PC-3 (cell line): ENCODE measurements around the gene OLFM3. TPM values are rescaled to one million over a fixed set of nuclear protein-coding genes. Genes with fewer than 3 reads are reported as not detected.

ENCODE experiments used
- ATAC-seq: fragments of 200-7000 bp; cut with Tn5 transposase; 2 replicates; pipeline ENCODE4 v1.9.1; 2020; ENCODE audit warnings: mild to moderate bottlenecking, moderate library complexity
- BruUV-seq: library from RNA; stranded (reverse); fragments of 400-500 nt; replicated peaks from 2 replicates; lab custom pipeline; 2021; lab: Mats Ljungman, UMichigan
- CTCF ChIA-PET: fragments of 300-600 bp; sonication (Branson Sonifier 250); formaldehyde crosslinking; loops from one replicate; lab custom pipeline; 2022; ENCODE audit warnings: antibody characterized with exemption; lab: Charles Lee
- POLR2A ChIA-PET: fragments of 300-600 bp; sonication (Branson Sonifier 250); formaldehyde crosslinking; loops from one replicate; lab custom pipeline; 2022; ENCODE audit warnings: antibody characterized with exemption; ENCODE audit not compliant: unreplicated experiment; lab: Charles Lee
- DNase-seq: peaks from one replicate; pipeline ENCODE4 v3.0.0-alpha.2; 2015
- H2AFZ ChIP-seq: fragments of 300-600 bp; sonication (generic); 2 replicates; pipeline ENCODE4 v1.6.0; 2016; ENCODE audit warnings: antibody characterized with exemption, low read length
- H3F3A ChIP-seq: fragments of 300-600 bp; sonication (generic); one replicate; pipeline ENCODE4 v1.6.0; 2017; ENCODE audit warnings: antibody characterized with exemption, low read length, control low read depth, mild to moderate bottlenecking; ENCODE audit not compliant: unreplicated experiment
- H3K27ac ChIP-seq: fragments of 300-600 bp; sonication (generic); 2 replicates; pipeline ENCODE4 v1.5.1; 2016; ENCODE audit warnings: mild to moderate bottlenecking, low read length
- H3K27me3 ChIP-seq: fragments of 300-600 bp; sonication (generic); 2 replicates; pipeline ENCODE4 v1.6.1; 2016; ENCODE audit warnings: low read length, mixed read lengths
- H3K36me3 ChIP-seq: fragments of 300-600 bp; sonication (generic); 2 replicates; pipeline ENCODE4 v1.6.1; 2016; ENCODE audit warnings: low read depth, mixed run types, low read length, mixed read lengths
- H3K4me1 ChIP-seq: fragments of 300-600 bp; sonication (generic); 2 replicates; pipeline ENCODE4 v1.5.1; 2016; ENCODE audit warnings: low read length; ENCODE audit not compliant: insufficient read depth
- H3K4me2 ChIP-seq: fragments of 300-600 bp; sonication (generic); 2 replicates; pipeline ENCODE4 v1.6.0; 2016; ENCODE audit warnings: low read length
- H3K4me3 ChIP-seq: fragments of 300-600 bp; sonication (generic); 2 replicates; pipeline ENCODE4 v1.5.1; 2016; ENCODE audit warnings: mild to moderate bottlenecking, low read length, mixed read lengths
- H3K79me2 ChIP-seq: fragments of 300-600 bp; sonication (generic); 2 replicates; pipeline ENCODE4 v1.6.1; 2017; ENCODE audit warnings: low read length, mixed read lengths
- H3K9ac ChIP-seq: fragments of 300-600 bp; sonication (generic); 2 replicates; pipeline ENCODE4 v1.6.0; 2016; ENCODE audit warnings: mild to moderate bottlenecking, low read length
- H3K9me2 ChIP-seq: fragments of 300-600 bp; sonication (generic); replicated peaks from 2 replicates; pipeline ENCODE4 v1.6.1; 2016; ENCODE audit warnings: mixed run types, low read length, mixed read lengths
- H3K9me3 ChIP-seq: fragments of 300-600 bp; sonication (generic); 2 replicates; pipeline ENCODE4 v1.6.1; 2016; ENCODE audit warnings: low read length, mixed read lengths
- H4K20me1 ChIP-seq: fragments of 300-600 bp; sonication (generic); 2 replicates; pipeline ENCODE4 v1.6.1; 2016; ENCODE audit warnings: low read length, mixed read lengths
- CTCF ChIP-seq: fragments of 300-600 bp; sonication (generic); conservative IDR thresholded peaks from 2 replicates; pipeline ENCODE4 v1.5.1; 2017; ENCODE audit warnings: antibody characterized with exemption, low read depth, mild to moderate bottlenecking, low read length
- EZH2 ChIP-seq: fragments of 300-600 bp; sonication (generic); IDR thresholded peaks from one replicate; pipeline ENCODE4 v1.6.1; 2017; ENCODE audit warnings: antibody characterized with exemption, mild to moderate bottlenecking, low read length; ENCODE audit not compliant: unreplicated experiment
- EZH2phosphoT487 ChIP-seq: fragments of 300-600 bp; sonication (generic); IDR thresholded peaks from 2 replicates; pipeline ENCODE4 v1.6.1; 2018; ENCODE audit warnings: mild to moderate bottlenecking, antibody characterized with exemption, low read length, borderline replicate concordance
- intact Hi-C: fragments of 100-400 bp; cut with micrococcal nuclease; formaldehyde crosslinking; loops from 2 replicates; pipeline ENCODE4 v1.9.0; 2023
- total RNA-seq: library from RNA; depleted of rRNA; stranded (reverse); fragments of >200 nt; gene quantifications from 2 replicates; pipeline ENCODE4 v1.2.3, GENCODE V29; 2014

The OLFM3 gene
- total RNA-seq, 1 experiment from 2014 or later: not detected

- Histone ChIP-seq H3K9me2 (no peaks in the 10 kb centered on the region), H3K4me3 (no peak overlapping the region), H3K27me3 (peaks cover 31% of the 10 kb centered on the region), H3K79me2 (no peaks in the 10 kb centered on the region), H2AFZ (no peak overlapping the region), H4K20me1 (no peaks in the 10 kb centered on the region), H3K4me1 (no peaks in the 10 kb centered on the region), H3F3A (no peaks in the 10 kb centered on the region), H3K9me3 (no peaks in the 10 kb centered on the region), H3K36me3 (no peaks in the 10 kb centered on the region), H3K4me2 (no peak overlapping the region), H3K27ac (no peak overlapping the region), H3K9ac (no peak overlapping the region)
- TF ChIP-seq CTCF (no peak), EZH2 (no peak), EZH2phosphoT487 (no peak)
- intact Hi-C loops: loop anchor here (10.0 kb wide), 1 partner anchor 199 kb away; no protein-coding TSS in a partner anchor
- ChIA-PET CTCF (no interaction called here), POLR2A (no interaction called here)
- ATAC-seq (no peak), DNase-seq (no peak)
- BruUV-seq: no TSS peak
Measured at GRCh38 chr1:101995984-101996745, 561 bp downstream of the OLFM3 start.

GRCh38 chr1:101993710-101994109 is 3.0 kb downstream of the OLFM3 start:
- H3K4me1 ChIP-seq: no peaks in the 10 kb centered on the region
- no peaks in the 10 kb centered on the region for H3K79me2 ChIP-seq
- H3K4me2 ChIP-seq: no peak overlapping the region
- ATAC-seq: no peak
- no peak overlapping the region for H3K9ac ChIP-seq
- H2AFZ ChIP-seq: no peak overlapping the region
- BruUV-seq: no TSS peak
- peaks cover 47% of the 10 kb centered on the region for H3K27me3 ChIP-seq
- H4K20me1 ChIP-seq: no peaks in the 10 kb centered on the region
- H3K27ac ChIP-seq: no peak overlapping the region
- H3K4me3 ChIP-seq: no peak overlapping the region
- H3K9me3 ChIP-seq: no peaks in the 10 kb centered on the region
- H3K36me3 ChIP-seq: no peaks in the 10 kb centered on the region
- no peaks in the 10 kb centered on the region for H3K9me2 ChIP-seq
- POLR2A ChIA-PET: no interaction called here
- CTCF ChIA-PET: no interaction called here
- DNase-seq: peak; percentile 22
- TF ChIP-seq CTCF: peak; percentile 49
- no peak for TF ChIP-seq EZH2phosphoT487
- no peak for TF ChIP-seq EZH2
- no peaks in the 10 kb centered on the region for H3F3A ChIP-seq
- intact Hi-C loops: loop anchor here (10.0 kb wide), 1 partner anchor 201 kb away; no protein-coding TSS in a partner anchor
